Liver (tissue), 9 donors: ENCODE measurements around the gene DBN1. TPM values are rescaled to one million over a fixed set of nuclear protein-coding genes. Genes with fewer than 3 reads are reported as not detected.

Experiments
- DNase-seq: peaks from one replicate; pipeline ENCODE4 v3.0.0-alpha.2; 2017; ENCODE audit warnings: low spot score
- H3K27ac ChIP-seq, 2 donors: one replicate each; pipeline ENCODE4 v1.7.0; 2013; ENCODE audit warnings: inconsistent platforms in 2 of 2, low read length in 2 of 2, control low read depth in 1 of 2, low read depth in 1 of 2, mild to moderate bottlenecking in 1 of 2
- H3K27me3 ChIP-seq, 4 donors: one replicate each; pipeline versions ENCODE4 v1.6.1 to v1.7.0; 2013; ENCODE audit warnings: low read length in 3 of 4, inconsistent platforms in 1 of 4, mild to moderate bottlenecking in 1 of 4, moderate library complexity in 1 of 4; ENCODE audit not compliant: control insufficient read depth in 4 of 4, insufficient read depth in 4 of 4
- H3K36me3 ChIP-seq, 4 donors: one replicate each; pipeline versions ENCODE4 v1.6.1 to v1.7.0; 2013; ENCODE audit warnings: low read length in 3 of 4, mild to moderate bottlenecking in 3 of 4, low read depth in 1 of 4, moderate library complexity in 1 of 4; ENCODE audit not compliant: control insufficient read depth in 4 of 4, insufficient read depth in 3 of 4
- H3K4me1 ChIP-seq, 4 donors: one replicate each; pipeline versions ENCODE4 v1.6.1 to v1.7.0; 2013; ENCODE audit warnings: low read length in 3 of 4, mild to moderate bottlenecking in 3 of 4, moderate library complexity in 1 of 4; ENCODE audit not compliant: control insufficient read depth in 4 of 4, insufficient read depth in 4 of 4
- H3K4me3 ChIP-seq, 3 donors: one replicate each; pipeline versions ENCODE4 v1.6.1 to v1.7.0; 2013; ENCODE audit warnings: low read length in 3 of 3, control low read depth in 1 of 3, low read depth in 1 of 3, mild to moderate bottlenecking in 1 of 3
- H3K9ac ChIP-seq, 2 donors: one replicate each; pipeline ENCODE4 v1.7.0; 2013; ENCODE audit warnings: low read length in 2 of 2, mild to moderate bottlenecking in 2 of 2, moderate library complexity in 2 of 2, control low read depth in 1 of 2, low read depth in 1 of 2
- H3K9me3 ChIP-seq, 4 donors: one replicate each; pipeline versions ENCODE4 v1.6.1 to v1.7.0; 2013; ENCODE audit warnings: low read length in 3 of 4; ENCODE audit not compliant: control insufficient read depth in 4 of 4
- FOXA1 ChIP-seq: IDR thresholded peaks from 2 replicates; pipeline ENCODE4 v1.6.1; 2016; ENCODE audit warnings: antibody characterized with exemption
- GABPA ChIP-seq, 2 donors: IDR thresholded peaks in 1 of 2; conservative IDR thresholded peaks in 1 of 2; 2 replicates each; pipeline ENCODE4 v1.6.1; 2016; ENCODE audit warnings: antibody characterized with exemption in 2 of 2, mild to moderate bottlenecking in 1 of 2, moderate library complexity in 1 of 2
- HNF4G ChIP-seq: IDR thresholded peaks from 2 replicates; pipeline ENCODE4 v1.6.1; 2016; ENCODE audit warnings: antibody characterized with exemption
- JUND ChIP-seq, 2 donors: IDR thresholded peaks; 2 replicates each; pipeline ENCODE4 v1.6.1; 2016; ENCODE audit warnings: antibody characterized with exemption in 2 of 2
- MAX ChIP-seq: IDR thresholded peaks from 2 replicates; pipeline ENCODE4 v1.6.1; 2016; ENCODE audit warnings: antibody characterized with exemption
- RAD21 ChIP-seq, 2 donors: IDR thresholded peaks; 2 replicates each; pipeline ENCODE4 v1.6.1; 2016; ENCODE audit warnings: antibody characterized with exemption in 2 of 2, mild to moderate bottlenecking in 2 of 2
- RXRA ChIP-seq, 2 donors: IDR thresholded peaks; 2 replicates each; pipeline ENCODE4 v1.6.1; 2017 to 2018; ENCODE audit warnings: antibody characterized with exemption in 2 of 2, mild to moderate bottlenecking in 1 of 2
- SP1 ChIP-seq: IDR thresholded peaks from 2 replicates; pipeline ENCODE4 v1.6.1; 2018; ENCODE audit warnings: antibody characterized with exemption, mild to moderate bottlenecking
- YY1 ChIP-seq: IDR thresholded peaks from 2 replicates; pipeline ENCODE4 v1.6.1; 2016; ENCODE audit warnings: antibody characterized with exemption, mild to moderate bottlenecking
- WGBS: extraction: QIAGEN DNeasy Blood & Tissue Kit; methylation state at CpG from one replicate; pipeline ENCODE4 v1.1.7; 2013; 5-methylcytosine and 5-hydroxymethylcytosine counted together
- polyA plus RNA-seq, 2 donors: library from polyadenylated mRNA; stranded (reverse) in 1 of 2; unstranded in 1 of 2; fragments of 200-250 nt in 1 of 2; fragments of >200 nt in 1 of 2; fragmentation: Nextera tagmentation in 1 of 2; extraction: Ambion mirVana in 1 of 2; gene quantifications; one replicate each; pipeline versions ENCODE4 v1.2.1 to v1.2.3, GENCODE V29; 2013 to 2015
- total RNA-seq, 2 donors: library from RNA; depleted of rRNA; stranded (reverse); fragments of >200 nt; gene quantifications; one replicate each; pipeline ENCODE4 v1.2.3, GENCODE V29; 2014
- TF ChIP-seq, protein P1 (sequence below): IDR thresholded peaks from 2 replicates; pipeline ENCODE4 v1.6.1; 2016; ENCODE audit warnings: antibody characterized with exemption
- TF ChIP-seq, protein P2 (sequence below): IDR thresholded peaks from 2 replicates; pipeline ENCODE4 v1.6.1; 2016; ENCODE audit warnings: antibody characterized with exemption
- TF ChIP-seq, protein P3 (sequence below): fragments of 150-350 bp; IDR thresholded peaks from 2 replicates; pipeline ENCODE4 v1.5.1; 2017; ENCODE audit warnings: improper control_type of control experiment, low read depth, low read length; ENCODE audit not compliant: missing input control
- TF ChIP-seq, protein P4 (sequence below): IDR thresholded peaks from 2 replicates; pipeline ENCODE4 v1.6.1; 2016; ENCODE audit warnings: antibody characterized with exemption, mild to moderate bottlenecking
- donor health status: healthy.
- donor health status: healthy.
- donor health status: healthy.
- donor health status: healthy.
- donor health status: healthy.

Gene DBN1
- total and polyA plus RNA-seq, 4 donors = 1.5 to 4.9 (median 2.0) TPM

- TF ChIP-seq, protein P1, sequence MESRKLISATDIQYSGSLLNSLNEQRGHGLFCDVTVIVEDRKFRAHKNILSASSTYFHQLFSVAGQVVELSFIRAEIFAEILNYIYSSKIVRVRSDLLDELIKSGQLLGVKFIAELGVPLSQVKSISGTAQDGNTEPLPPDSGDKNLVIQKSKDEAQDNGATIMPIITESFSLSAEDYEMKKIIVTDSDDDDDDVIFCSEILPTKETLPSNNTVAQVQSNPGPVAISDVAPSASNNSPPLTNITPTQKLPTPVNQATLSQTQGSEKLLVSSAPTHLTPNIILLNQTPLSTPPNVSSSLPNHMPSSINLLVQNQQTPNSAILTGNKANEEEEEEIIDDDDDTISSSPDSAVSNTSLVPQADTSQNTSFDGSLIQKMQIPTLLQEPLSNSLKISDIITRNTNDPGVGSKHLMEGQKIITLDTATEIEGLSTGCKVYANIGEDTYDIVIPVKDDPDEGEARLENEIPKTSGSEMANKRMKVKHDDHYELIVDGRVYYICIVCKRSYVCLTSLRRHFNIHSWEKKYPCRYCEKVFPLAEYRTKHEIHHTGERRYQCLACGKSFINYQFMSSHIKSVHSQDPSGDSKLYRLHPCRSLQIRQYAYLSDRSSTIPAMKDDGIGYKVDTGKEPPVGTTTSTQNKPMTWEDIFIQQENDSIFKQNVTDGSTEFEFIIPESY = no peak
- TF ChIP-seq YY1 (no peak), GABPA (IDR thresholded peaks at IDR 0.05 in 1 of 2, conservative IDR thresholded peaks at IDR 0.05 in 1 of 2) (no peak), FOXA1 (no peak)
- TF ChIP-seq, protein P2, sequence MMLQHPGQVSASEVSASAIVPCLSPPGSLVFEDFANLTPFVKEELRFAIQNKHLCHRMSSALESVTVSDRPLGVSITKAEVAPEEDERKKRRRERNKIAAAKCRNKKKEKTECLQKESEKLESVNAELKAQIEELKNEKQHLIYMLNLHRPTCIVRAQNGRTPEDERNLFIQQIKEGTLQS = no peak
These were observed 15.4 kb downstream of the DBN1 start (continued) for GRCh38 chr5:177457852-177458681.

DNA sequence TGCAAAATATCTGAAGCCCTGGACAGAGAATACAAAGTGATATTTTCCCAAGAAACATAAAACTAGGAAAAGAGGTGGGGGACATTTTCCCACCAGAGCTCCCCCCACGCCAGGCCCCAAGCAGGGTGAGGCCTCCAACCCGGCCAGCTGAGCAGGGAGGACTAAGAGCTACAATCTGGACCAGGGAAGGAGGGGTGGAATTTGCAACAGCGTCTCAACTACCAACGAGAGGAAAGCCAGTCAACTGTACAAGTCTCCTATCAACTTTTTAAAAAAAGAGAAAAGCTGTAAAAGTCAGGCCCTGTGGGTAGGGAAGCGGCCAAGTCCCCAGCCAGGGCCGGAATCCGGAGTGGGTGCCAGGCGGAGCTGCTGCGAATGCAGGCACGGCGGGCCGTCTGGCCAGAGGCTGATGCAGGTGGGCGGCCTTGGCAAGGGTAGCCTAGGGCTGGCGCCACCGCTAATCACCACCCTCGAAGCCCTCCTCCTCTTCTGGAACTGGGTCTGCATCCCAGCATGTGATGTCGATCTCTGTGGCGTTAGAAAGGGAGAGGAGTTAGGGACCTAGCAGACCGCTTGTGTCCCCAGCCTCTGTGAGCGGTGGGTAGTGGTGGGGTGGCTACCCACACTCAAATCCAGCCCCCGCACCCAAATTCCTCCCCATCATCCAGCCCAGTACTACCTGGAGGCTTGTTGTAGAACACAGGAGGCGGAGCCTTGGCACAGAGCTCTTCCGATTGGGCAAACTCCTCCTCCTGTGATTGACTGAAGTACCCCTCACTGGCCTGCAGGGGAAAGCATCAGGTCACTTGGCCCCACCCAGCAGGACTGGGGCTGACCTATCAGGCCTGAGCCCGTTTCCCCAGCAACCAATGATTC is 16.2 kb downstream of the DBN1 start:
- DNase-seq = peak; percentile 73
- Histone ChIP-seq H3K4me3 (no peak overlapping the region), H3K9ac (no peak overlapping the region), H3K4me1 (peaks cover 3 to 27% (median 15%) of the 10 kb centered on the region in 4 donors), H3K36me3 (no peaks in the 10 kb centered on the region), H3K27ac (no peak overlapping the region), H3K27me3 (no peaks in the 10 kb centered on the region), H3K9me3 (no peaks in the 10 kb centered on the region)
- TF ChIP-seq, protein P3, sequence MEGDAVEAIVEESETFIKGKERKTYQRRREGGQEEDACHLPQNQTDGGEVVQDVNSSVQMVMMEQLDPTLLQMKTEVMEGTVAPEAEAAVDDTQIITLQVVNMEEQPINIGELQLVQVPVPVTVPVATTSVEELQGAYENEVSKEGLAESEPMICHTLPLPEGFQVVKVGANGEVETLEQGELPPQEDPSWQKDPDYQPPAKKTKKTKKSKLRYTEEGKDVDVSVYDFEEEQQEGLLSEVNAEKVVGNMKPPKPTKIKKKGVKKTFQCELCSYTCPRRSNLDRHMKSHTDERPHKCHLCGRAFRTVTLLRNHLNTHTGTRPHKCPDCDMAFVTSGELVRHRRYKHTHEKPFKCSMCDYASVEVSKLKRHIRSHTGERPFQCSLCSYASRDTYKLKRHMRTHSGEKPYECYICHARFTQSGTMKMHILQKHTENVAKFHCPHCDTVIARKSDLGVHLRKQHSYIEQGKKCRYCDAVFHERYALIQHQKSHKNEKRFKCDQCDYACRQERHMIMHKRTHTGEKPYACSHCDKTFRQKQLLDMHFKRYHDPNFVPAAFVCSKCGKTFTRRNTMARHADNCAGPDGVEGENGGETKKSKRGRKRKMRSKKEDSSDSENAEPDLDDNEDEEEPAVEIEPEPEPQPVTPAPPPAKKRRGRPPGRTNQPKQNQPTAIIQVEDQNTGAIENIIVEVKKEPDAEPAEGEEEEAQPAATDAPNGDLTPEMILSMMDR = peak; percentile 81
- TF ChIP-seq HNF4G (no peak), RAD21 (IDR thresholded peaks at IDR 0.05) (peak in 1 of 2 donors; percentile 61), MAX (no peak), RXRA (IDR thresholded peaks at IDR 0.05) (peak in 1 of 2 donors; percentile 4), JUND (IDR thresholded peaks at IDR 0.05) (no peak), SP1 (peak; percentile 39)
- TF ChIP-seq, protein P2 = no peak
- TF ChIP-seq, protein P1 = no peak
- TF ChIP-seq, protein P4, sequence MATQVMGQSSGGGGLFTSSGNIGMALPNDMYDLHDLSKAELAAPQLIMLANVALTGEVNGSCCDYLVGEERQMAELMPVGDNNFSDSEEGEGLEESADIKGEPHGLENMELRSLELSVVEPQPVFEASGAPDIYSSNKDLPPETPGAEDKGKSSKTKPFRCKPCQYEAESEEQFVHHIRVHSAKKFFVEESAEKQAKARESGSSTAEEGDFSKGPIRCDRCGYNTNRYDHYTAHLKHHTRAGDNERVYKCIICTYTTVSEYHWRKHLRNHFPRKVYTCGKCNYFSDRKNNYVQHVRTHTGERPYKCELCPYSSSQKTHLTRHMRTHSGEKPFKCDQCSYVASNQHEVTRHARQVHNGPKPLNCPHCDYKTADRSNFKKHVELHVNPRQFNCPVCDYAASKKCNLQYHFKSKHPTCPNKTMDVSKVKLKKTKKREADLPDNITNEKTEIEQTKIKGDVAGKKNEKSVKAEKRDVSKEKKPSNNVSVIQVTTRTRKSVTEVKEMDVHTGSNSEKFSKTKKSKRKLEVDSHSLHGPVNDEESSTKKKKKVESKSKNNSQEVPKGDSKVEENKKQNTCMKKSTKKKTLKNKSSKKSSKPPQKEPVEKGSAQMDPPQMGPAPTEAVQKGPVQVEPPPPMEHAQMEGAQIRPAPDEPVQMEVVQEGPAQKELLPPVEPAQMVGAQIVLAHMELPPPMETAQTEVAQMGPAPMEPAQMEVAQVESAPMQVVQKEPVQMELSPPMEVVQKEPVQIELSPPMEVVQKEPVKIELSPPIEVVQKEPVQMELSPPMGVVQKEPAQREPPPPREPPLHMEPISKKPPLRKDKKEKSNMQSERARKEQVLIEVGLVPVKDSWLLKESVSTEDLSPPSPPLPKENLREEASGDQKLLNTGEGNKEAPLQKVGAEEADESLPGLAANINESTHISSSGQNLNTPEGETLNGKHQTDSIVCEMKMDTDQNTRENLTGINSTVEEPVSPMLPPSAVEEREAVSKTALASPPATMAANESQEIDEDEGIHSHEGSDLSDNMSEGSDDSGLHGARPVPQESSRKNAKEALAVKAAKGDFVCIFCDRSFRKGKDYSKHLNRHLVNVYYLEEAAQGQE = no peak
- WGBS = 83% methylated on average over 24 of the region's 24 CpGs
